GM15510 (cell line): ENCODE data around the gene APC2.

Experiments
- POLR2A ChIP-seq: IDR thresholded peaks from 3 replicates; pipeline ENCODE4 v1.6.1; 2011; ENCODE audit warnings: borderline replicate concordance; ENCODE audit not compliant: insufficient read length; ENCODE audit errors: extremely low read depth

The APC2 gene

DNA sequence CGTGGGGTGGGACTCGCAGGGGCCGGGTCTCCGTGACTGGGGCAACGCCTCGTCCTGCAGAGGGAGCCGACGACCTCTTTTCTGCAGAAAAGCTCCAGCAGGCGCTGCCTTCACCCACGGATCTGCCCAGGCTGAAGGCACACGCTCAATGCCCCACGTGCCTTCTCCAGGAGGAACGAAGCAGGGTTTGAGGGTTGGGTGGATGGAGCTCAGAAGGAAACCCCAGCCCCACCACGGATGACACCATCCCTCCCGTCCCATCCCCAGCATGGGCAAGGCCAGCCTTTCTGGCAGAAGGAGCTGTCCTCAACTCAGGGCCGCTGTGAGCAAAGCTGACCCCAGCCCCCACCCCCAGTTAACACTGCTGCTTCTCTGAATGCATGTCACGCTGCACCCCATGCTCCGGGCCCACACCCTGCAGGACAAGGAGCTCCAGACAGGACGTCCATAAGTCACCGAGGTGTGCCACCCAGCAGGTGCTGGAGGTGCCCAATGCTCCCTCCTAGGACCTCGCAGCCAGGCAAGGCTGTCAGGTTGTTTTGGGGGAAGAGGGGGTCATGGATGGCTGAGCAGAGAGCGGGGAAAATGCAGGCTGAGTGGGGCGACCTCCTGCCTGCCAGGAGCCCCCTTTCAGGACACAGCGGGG, 21.7 kb downstream of the APC2 start:
- no peak for TF ChIP-seq POLR2A

GRCh38 chr19:1472231-1473084, 22.5 kb downstream of the APC2 start:
- TF ChIP-seq POLR2A = no peak

GRCh38 chr19:1473085-1473851, 23.3 kb downstream of the APC2 start:
- no peak for TF ChIP-seq POLR2A

DNA sequence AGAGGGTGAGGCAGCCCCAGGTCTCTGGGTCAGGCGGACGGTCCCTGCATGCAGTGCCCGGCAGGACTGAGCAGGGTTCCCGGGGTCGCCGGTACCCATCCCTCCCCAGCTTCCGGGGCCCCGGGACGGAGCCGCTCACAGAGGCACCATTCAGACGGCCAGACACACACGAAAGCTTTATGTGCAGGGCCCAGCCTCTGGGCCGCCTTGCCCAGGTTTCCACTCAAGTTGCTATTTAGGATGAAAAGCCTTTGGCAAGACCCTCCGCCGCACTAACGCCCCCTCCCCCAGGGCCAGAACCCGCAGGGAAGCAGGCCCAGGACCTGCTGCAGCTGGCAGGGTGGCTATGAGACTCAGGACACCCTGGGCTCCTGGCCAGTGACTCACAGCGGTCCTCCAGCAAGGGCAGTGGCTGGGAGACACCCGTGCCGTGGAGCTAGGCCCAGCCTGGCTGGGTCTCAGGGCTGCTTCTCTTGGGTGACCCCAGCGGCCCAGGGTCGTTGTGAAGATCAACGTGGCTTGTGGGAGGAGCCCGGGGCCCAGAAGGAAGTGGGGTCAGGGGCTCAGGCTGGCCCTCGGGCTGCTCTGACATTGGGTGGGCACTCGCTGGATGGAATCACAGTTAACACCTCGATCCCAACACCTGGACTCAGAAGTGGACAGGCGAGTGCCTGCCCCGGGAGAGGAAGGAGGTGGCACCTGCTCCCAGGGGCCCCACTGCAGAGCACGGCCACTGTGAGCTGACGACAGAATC, 24.3 kb downstream of the APC2 start:
- no peak for TF ChIP-seq POLR2A

DNA sequence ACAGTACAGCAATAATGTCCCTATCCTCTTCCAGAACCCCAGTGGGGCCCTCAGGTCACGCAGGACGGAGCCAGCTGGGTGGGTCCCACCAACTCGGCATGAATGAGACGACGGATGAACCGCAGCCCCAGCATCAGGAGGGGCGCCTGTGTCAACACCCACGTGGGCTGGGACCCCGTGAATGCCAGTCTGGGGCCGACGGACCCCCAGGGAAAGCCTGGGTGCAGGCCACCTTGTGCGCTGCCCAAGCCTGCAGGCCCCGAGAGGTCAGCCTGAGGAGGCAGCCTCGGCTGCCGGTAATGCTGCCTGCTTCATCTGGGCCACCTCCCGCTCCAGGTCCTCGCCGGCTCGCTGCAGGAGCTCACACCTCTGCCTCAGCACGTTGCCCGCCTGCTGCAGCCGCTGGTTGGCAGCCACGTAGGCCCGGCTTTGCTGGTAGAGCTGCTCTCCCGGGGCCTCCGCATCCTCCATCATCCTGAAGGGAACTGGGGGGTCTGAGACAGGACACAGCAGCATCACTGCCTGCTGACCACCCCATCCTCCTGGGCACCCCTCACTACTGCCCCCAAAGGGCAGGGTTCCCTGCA, 24.9 kb downstream of the APC2 start:
- TF ChIP-seq POLR2A = no peak

DNA sequence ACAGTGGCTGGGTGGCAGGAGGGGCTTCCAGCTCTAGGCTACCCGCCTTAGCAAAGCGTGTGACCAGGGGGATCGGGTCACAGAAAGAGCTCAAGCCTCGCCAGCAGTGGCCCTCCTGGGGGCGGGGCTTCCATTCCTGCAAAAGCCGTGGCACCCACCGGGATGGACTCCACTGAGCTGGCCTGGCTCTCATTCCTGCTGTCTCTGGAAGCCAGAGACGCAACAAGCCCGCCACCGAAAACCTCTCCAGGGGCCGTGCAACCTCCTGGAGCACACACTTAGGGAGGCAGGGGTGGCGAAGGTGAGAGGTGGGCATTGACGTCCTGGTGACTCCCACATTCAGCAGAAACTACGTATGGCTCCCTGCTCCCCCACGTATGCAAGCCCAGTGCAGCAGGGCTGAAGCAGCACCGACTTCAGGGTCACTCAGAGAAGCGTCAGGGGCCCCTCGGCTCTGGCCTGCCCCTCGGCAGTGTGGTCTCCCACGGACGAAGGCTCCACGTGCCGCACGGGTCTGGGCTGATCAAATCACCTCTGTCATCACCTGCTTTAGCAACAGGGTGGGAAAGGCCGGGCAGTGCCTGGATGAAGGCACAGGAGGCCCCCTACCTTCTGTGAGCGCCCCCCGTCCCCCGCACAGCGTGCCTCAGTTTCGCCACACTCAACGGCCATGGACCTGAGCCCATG, 26.0 kb downstream of the APC2 start:
- TF ChIP-seq POLR2A = no peak

- peak; percentile 91 for TF ChIP-seq POLR2A
These were observed 29.2 kb downstream of the APC2 start, which contains the start of gene C19orf25 for GRCh38 chr19:1478934-1479707. Gene C19orf25 (minus strand): TSS chr19:1479215. CDS start chr19:1478903, 312 bp downstream.

DNA sequence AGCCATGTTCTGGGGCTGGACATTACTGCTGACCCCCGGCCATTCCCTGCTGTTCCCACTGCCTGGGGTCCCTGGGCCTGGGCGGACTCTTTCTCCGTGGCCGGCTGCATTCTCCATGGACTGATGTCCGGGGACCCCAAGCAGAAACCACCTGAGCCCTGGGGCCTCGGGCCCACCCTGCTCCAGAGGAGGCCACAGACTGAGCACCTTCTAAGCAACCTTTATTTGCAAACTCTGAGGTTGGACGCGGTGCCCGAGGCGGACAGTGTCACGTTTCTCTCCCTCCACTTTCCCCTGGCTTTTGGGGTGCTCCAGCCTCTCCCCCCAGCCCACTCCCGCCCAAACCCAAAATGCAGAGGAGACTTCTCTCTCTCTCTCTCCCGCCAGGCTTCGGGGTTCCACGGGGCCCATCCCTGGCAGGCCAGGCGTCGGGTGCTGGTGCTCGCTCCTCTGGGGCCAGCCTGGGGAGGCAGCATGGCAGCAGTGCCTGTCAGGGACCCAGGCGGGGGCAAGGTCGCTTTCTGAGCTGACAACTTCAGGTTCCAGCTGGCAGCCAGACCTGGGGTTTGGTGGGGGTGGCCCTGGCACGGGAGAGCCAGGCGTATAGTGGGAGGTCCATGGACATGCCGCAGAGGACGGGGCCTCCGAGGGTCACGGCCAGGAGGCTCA, 31.4 kb downstream of the APC2 start:
- TF ChIP-seq POLR2A = no peak

GRCh38 chr19:1481893-1482360, 32.0 kb downstream of the APC2 start:
- no peak for TF ChIP-seq POLR2A

- TF ChIP-seq POLR2A = no peak
These were observed 32.6 kb downstream of the APC2 start for GRCh38 chr19:1482361-1483130.

DNA sequence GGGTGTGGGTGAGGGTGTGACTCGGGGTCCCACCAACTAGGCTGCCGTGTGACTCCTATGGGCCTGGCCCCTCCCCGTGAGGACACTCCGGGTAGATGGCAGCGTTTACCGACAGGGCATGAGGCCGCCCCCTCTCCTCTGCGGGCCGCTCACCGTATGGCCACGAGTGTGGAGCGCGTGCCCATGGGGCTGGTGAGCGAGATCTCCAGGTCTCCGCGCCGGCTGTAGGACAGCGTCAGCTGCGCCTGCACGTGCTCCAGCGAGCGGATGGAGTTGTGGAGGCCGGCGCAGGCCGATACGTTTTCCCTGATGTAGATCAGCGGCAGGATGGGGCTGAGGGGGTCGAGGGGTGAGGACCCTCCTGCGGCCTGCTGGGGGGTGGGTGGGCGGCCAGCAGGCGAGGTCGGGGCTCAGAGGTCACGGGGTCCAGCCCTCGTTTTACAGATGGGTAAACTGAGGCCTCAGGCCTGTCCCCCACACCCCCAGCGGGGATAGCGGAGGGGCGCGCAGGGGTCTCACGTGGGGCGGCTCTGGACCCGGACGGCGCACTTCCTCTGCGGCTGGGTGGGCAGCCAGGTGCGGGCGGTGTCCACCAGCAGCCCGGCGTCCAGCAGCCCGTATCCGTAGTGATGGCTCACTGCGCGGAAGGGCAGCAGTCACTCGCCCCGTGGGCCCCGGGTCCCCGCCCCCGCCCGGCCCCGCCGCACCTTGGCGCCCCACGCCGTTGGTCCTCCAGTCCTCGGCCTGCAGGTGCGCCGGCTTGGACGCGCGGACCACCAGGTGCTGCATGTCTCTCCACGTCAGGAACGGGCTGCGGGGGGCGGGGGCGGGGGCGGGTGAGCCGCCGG, 33.4 kb downstream of the APC2 start:
- TF ChIP-seq POLR2A = no peak

GRCh38 chr19:1483979-1484428, 34.1 kb downstream of the APC2 start:
- no peak for TF ChIP-seq POLR2A
